ENCODE data around the gene CWC27. TPM values are rescaled to one million over a fixed set of nuclear protein-coding genes. Genes with fewer than 3 reads are reported as not detected.
"Not testable (repeated sequence)": the region's sequence is repeated elsewhere in the genome, so short reads cannot be mapped to it uniquely, and the experiment has no call there.

Gene CWC27
- total and polyA plus RNA-seq, 2 donors from 2014 or later, result 16.5 to 17.3 TPM

DNA sequence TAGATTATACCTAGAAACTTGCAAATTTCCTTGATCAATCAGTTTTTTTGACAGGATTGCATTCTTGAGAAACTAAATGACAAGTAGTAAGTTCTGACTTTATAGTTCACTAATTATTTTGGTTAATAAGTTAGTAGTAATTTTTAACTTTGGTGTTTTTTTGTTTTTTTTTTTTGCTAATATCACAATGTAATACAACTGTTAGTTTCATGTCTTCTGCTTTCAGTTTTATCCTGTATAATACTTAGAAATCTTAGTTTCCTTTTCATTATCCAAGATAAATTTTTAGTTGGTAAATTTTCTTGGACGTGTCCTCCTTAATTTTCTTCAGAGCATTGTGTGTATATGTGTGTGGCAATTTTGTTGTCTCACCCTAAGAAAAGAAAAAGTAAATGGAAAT, 57.8 kb downstream of the CWC27 start:
- H3K4me3 ChIP-seq (ENCODE audit: low read length in 3 of 3), result no peak overlapping the region
- H3K9ac ChIP-seq (ENCODE audit: low read length in 3 of 3), result no peak overlapping the region
- FAIRE-seq (peak; percentile 63), DNase-seq (no peak)
- H3K36me3 ChIP-seq (ENCODE audit: control insufficient read depth in 2 of 3, insufficient read depth in 3 of 3, low read length in 3 of 3), result no peaks in the 10 kb centered on the region
- no peak overlapping the region for H3K27ac ChIP-seq (ENCODE audit: low read depth in 2 of 2, low read length in 2 of 2)
- TF ChIP-seq, protein P1, sequence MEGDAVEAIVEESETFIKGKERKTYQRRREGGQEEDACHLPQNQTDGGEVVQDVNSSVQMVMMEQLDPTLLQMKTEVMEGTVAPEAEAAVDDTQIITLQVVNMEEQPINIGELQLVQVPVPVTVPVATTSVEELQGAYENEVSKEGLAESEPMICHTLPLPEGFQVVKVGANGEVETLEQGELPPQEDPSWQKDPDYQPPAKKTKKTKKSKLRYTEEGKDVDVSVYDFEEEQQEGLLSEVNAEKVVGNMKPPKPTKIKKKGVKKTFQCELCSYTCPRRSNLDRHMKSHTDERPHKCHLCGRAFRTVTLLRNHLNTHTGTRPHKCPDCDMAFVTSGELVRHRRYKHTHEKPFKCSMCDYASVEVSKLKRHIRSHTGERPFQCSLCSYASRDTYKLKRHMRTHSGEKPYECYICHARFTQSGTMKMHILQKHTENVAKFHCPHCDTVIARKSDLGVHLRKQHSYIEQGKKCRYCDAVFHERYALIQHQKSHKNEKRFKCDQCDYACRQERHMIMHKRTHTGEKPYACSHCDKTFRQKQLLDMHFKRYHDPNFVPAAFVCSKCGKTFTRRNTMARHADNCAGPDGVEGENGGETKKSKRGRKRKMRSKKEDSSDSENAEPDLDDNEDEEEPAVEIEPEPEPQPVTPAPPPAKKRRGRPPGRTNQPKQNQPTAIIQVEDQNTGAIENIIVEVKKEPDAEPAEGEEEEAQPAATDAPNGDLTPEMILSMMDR (IDR thresholded peaks at IDR 0.05; ENCODE audit: borderline replicate concordance, extremely low read depth, insufficient read depth), result no peak
- intact Hi-C loops (cut with DNase I), result no loop called here
- H3K27me3 ChIP-seq (ENCODE audit: control insufficient read depth, insufficient read depth, low read length), result no peaks in the 10 kb centered on the region
- no peaks in the 10 kb centered on the region for H3K4me1 ChIP-seq (ENCODE audit: control insufficient read depth in 2 of 3, insufficient read depth in 2 of 3, low read depth in 1 of 3, low read length in 3 of 3)
- H3K9me3 ChIP-seq (ENCODE audit: control insufficient read depth in 2 of 3, insufficient read depth in 1 of 3, low read length in 3 of 3), result no peaks in the 10 kb centered on the region

DNA sequence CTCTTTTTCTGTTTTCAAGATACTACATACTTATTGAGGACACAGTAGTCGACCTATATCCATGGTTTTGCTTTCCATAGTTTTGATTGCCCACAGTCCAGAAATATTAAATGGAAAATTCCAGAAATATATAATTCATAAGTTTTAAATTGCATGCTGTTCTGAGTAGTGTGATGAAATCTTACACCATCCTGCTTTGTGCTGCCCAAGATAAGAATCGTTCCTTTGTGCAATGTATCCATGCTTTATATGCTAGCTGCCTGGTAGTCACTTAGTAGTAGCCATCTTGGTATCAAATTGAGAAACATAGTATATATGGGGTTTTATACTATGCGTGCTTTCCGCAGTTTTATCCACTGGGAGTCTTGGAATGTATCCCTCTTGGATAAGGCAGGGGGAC, 59.0 kb downstream of the CWC27 start:
- H3K9ac ChIP-seq (ENCODE audit: low read length in 3 of 3), result no peak overlapping the region
- H3K9me3 ChIP-seq (ENCODE audit: control insufficient read depth in 2 of 3, insufficient read depth in 1 of 3, low read length in 3 of 3), result no peaks in the 10 kb centered on the region
- no peak overlapping the region for H3K27ac ChIP-seq (ENCODE audit: low read depth in 2 of 2, low read length in 2 of 2)
- DNase-seq, result no peak
- peak; percentile 8 for FAIRE-seq
- no peak overlapping the region for H3K4me3 ChIP-seq (ENCODE audit: low read length in 3 of 3)
- no peaks in the 10 kb centered on the region for H3K27me3 ChIP-seq (ENCODE audit: control insufficient read depth, insufficient read depth, low read length)
- no peaks in the 10 kb centered on the region for H3K4me1 ChIP-seq (ENCODE audit: control insufficient read depth in 2 of 3, insufficient read depth in 2 of 3, low read depth in 1 of 3, low read length in 3 of 3)
- intact Hi-C loops (cut with DNase I), result no loop called here
- TF ChIP-seq, protein P1 (IDR thresholded peaks at IDR 0.05; ENCODE audit: borderline replicate concordance, extremely low read depth, insufficient read depth), result no peak
- H3K36me3 ChIP-seq (ENCODE audit: control insufficient read depth in 2 of 3, insufficient read depth in 3 of 3, low read length in 3 of 3), result no peaks in the 10 kb centered on the region

DNA sequence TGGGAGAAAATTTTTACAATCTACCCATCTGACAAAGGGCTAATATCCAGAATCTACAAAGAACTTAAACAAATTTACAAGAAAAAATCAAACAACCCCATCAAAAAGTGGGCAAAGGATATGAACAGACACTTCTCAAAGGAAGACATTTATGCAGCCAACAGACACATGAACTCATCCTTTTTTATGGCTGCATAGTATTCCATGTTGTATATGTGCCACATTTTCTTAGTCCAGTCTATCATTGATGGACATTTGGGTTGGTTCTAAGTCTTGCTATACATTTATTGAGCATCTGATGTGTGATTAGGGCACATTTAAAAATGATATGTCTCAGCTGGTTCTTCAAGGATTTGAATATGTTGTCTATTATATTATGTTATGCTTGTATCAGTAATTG, 61.9 kb downstream of the CWC27 start:
- DNase-seq; H3K36me3 ChIP-seq (ENCODE audit: control insufficient read depth in 2 of 3, insufficient read depth in 3 of 3, low read length in 3 of 3); intact Hi-C loops (cut with DNase I); H3K27ac ChIP-seq (ENCODE audit: low read depth in 2 of 2, low read length in 2 of 2); H3K4me3 ChIP-seq (ENCODE audit: low read length in 3 of 3); H3K9ac ChIP-seq (ENCODE audit: low read length in 3 of 3); FAIRE-seq; H3K27me3 ChIP-seq (ENCODE audit: control insufficient read depth, insufficient read depth, low read length); H3K9me3 ChIP-seq (ENCODE audit: control insufficient read depth in 2 of 3, insufficient read depth in 1 of 3, low read length in 3 of 3); H3K4me1 ChIP-seq (ENCODE audit: control insufficient read depth in 2 of 3, insufficient read depth in 2 of 3, low read depth in 1 of 3, low read length in 3 of 3): not testable (repeated sequence)

DNA sequence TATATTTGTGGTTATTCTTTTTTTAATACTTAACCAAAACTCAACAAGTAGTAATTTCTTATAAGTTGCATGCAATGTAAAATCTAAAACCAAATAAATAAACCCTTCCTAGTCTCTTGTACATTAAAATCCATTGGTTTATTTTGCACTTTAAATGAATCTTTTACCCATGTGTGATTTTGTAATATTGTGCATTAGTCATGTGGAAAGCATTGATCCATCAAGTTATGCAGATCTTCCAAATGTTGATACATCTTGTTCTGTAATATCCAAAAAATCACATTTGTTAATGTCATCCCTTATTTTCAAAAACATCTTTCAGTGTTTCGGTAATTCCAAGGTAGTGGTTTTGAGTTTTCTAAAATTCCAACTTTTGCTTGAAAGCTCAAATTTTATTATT, 63.3 kb downstream of the CWC27 start:
- no peaks in the 10 kb centered on the region for H3K9me3 ChIP-seq (ENCODE audit: control insufficient read depth in 2 of 3, insufficient read depth in 1 of 3, low read length in 3 of 3)
- no peak overlapping the region for H3K9ac ChIP-seq (ENCODE audit: low read length in 3 of 3)
- no peaks in the 10 kb centered on the region for H3K4me1 ChIP-seq (ENCODE audit: control insufficient read depth in 2 of 3, insufficient read depth in 2 of 3, low read depth in 1 of 3, low read length in 3 of 3)
- no peaks in the 10 kb centered on the region for H3K36me3 ChIP-seq (ENCODE audit: control insufficient read depth in 2 of 3, insufficient read depth in 3 of 3, low read length in 3 of 3)
- H3K4me3 ChIP-seq (ENCODE audit: low read length in 3 of 3), result no peak overlapping the region
- intact Hi-C loops (cut with DNase I), result no loop called here
- FAIRE-seq, result peak; percentile 59
- TF ChIP-seq, protein P1 (IDR thresholded peaks at IDR 0.05; ENCODE audit: borderline replicate concordance, extremely low read depth, insufficient read depth), result no peak
- DNase-seq, result no peak
- no peak overlapping the region for H3K27ac ChIP-seq (ENCODE audit: low read depth in 2 of 2, low read length in 2 of 2)
- H3K27me3 ChIP-seq (ENCODE audit: control insufficient read depth, insufficient read depth, low read length), result no peaks in the 10 kb centered on the region

Data from kidney (tissue), 14 donors.